Measurements from ENCODE around the gene LMAN2L. TPM values are rescaled to one million over a fixed set of nuclear protein-coding genes. Genes with fewer than 3 reads are reported as not detected.

Gene LMAN2L
- total RNA-seq, 6 donors from 2014 or later: 11.5 to 18.9 (median 15.2) TPM

- DNase-seq (peak in 1 of 2 donors; percentile 68), ATAC-seq (ENCODE audit: low FRiP score in 2 of 2) (peak; percentile 90 to 93)
- peak overlapping the region; percentile 68 to 78 (median 74) for H3K27ac ChIP-seq
- H3K4me3 ChIP-seq: no peak overlapping the region
- H3K4me1 ChIP-seq: peaks cover 4 to 13% (median 8%) of the 10 kb centered on the region in 4 donors
- no peaks in the 10 kb centered on the region for H3K27me3 ChIP-seq
- 38 to 64% methylated on average over 3 of the region's 3 CpGs for WGBS, 2 donors
- no peaks in the 10 kb centered on the region for H3K9me3 ChIP-seq
- H3K36me3 ChIP-seq: no peaks in the 10 kb centered on the region
- TF ChIP-seq POLR2AphosphoS5 (IDR thresholded peaks at IDR 0.05): peak; percentile 30 to 78
- no peak for TF ChIP-seq POLR2A (IDR thresholded peaks at IDR 0.05)
- TF ChIP-seq EP300 (IDR thresholded peaks at IDR 0.05): peak in 1 of 4 donors; percentile 87
These were observed 74.7 kb downstream of the LMAN2L start for GRCh38 chr2:96665083-96665569.

- WGBS, 2 donors: 60 to 64% methylated on average over 3 of the region's 3 CpGs
- DNase-seq (no peak), ATAC-seq (ENCODE audit: low FRiP score in 2 of 2) (no peak)
- no peaks in the 10 kb centered on the region for H3K36me3 ChIP-seq
- H3K4me3 ChIP-seq: no peak overlapping the region
- H3K27me3 ChIP-seq: no peaks in the 10 kb centered on the region
- H3K9me3 ChIP-seq: no peaks in the 10 kb centered on the region
- peak overlapping the region; percentile 47 to 74 (median 64) for H3K27ac ChIP-seq
- no peak for TF ChIP-seq CTCF (IDR thresholded peaks at IDR 0.05)
- no peak for TF ChIP-seq EP300 (IDR thresholded peaks at IDR 0.05)
- no peak for TF ChIP-seq POLR2AphosphoS5 (IDR thresholded peaks at IDR 0.05)
- no peak for TF ChIP-seq POLR2A (IDR thresholded peaks at IDR 0.05)
- peaks cover 4 to 13% (median 8%) of the 10 kb centered on the region in 4 donors for H3K4me1 ChIP-seq
These were observed 75.4 kb downstream of the LMAN2L start for GRCh38 chr2:96664366-96664925.

- Histone ChIP-seq H3K36me3 (no peaks in the 10 kb centered on the region), H3K9me3 (no peaks in the 10 kb centered on the region), H3K27ac (peak overlapping the region in 2 of 4 donors; percentile 59 to 68), H3K4me1 (peaks cover 4 to 13% (median 8%) of the 10 kb centered on the region in 4 donors), H3K27me3 (no peaks in the 10 kb centered on the region), H3K4me3 (no peak overlapping the region)
- TF ChIP-seq POLR2A (IDR thresholded peaks at IDR 0.05): no peak
- ATAC-seq (ENCODE audit: low FRiP score in 2 of 2) (peak; percentile 25 to 68), DNase-seq (peak in 1 of 2 donors; percentile 58)
- 82 to 84% methylated on average over 7 of the region's 7 CpGs for WGBS, 2 donors
These were observed 76.0 kb downstream of the LMAN2L start for GRCh38 chr2:96663829-96664228.

GRCh38 chr2:96663177-96663576, 76.7 kb downstream of the LMAN2L start:
- H3K9me3 ChIP-seq: no peaks in the 10 kb centered on the region
- no peak for TF ChIP-seq CTCF (IDR thresholded peaks at IDR 0.05)
- no peak for TF ChIP-seq EP300 (IDR thresholded peaks at IDR 0.05)
- ATAC-seq (ENCODE audit: low FRiP score in 2 of 2) (peak in 1 of 2 donors; percentile 40), DNase-seq (peak in 1 of 2 donors; percentile 56)
- H3K4me3 ChIP-seq: no peak overlapping the region
- WGBS, 2 donors: 76 to 80% methylated on average over 5 of the region's 5 CpGs
- H3K4me1 ChIP-seq: peaks cover 4 to 13% (median 8%) of the 10 kb centered on the region in 4 donors
- H3K36me3 ChIP-seq: no peaks in the 10 kb centered on the region
- H3K27me3 ChIP-seq: no peaks in the 10 kb centered on the region
- H3K27ac ChIP-seq: peak overlapping the region in 2 of 4 donors; percentile 59 to 68

- Histone ChIP-seq H3K9me3 (no peaks in the 10 kb centered on the region), H3K4me3 (no peak overlapping the region), H3K36me3 (no peaks in the 10 kb centered on the region), H3K27ac (no peak overlapping the region), H3K27me3 (no peaks in the 10 kb centered on the region), H3K4me1 (peaks cover 4 to 13% (median 8%) of the 10 kb centered on the region in 4 donors)
- WGBS, 2 donors: 87 to 95% methylated on average over 9 of the region's 9 CpGs
- ATAC-seq (ENCODE audit: low FRiP score in 2 of 2) (no peak), DNase-seq (no peak)
- TF ChIP-seq POLR2AphosphoS5 (IDR thresholded peaks at IDR 0.05) (no peak), POLR2A (IDR thresholded peaks at IDR 0.05) (no peak), CTCF (IDR thresholded peaks at IDR 0.05) (no peak), EP300 (IDR thresholded peaks at IDR 0.05) (no peak)
These were observed 77.5 kb downstream of the LMAN2L start for GRCh38 chr2:96662360-96662759.

- WGBS, 2 donors: 92 to 94% methylated on average over 6 of the region's 6 CpGs
- no peaks in the 10 kb centered on the region for H3K27me3 ChIP-seq
- DNase-seq (no peak), ATAC-seq (ENCODE audit: low FRiP score in 2 of 2) (no peak)
- TF ChIP-seq EP300 (IDR thresholded peaks at IDR 0.05) (no peak), POLR2AphosphoS5 (IDR thresholded peaks at IDR 0.05) (no peak), POLR2A (IDR thresholded peaks at IDR 0.05) (no peak), CTCF (IDR thresholded peaks at IDR 0.05) (no peak)
- no peak overlapping the region for H3K4me3 ChIP-seq
- no peak overlapping the region for H3K27ac ChIP-seq
- H3K36me3 ChIP-seq: no peaks in the 10 kb centered on the region
- peaks cover 4 to 13% (median 8%) of the 10 kb centered on the region in 4 donors for H3K4me1 ChIP-seq
- H3K9me3 ChIP-seq: no peaks in the 10 kb centered on the region
These were observed 78.5 kb downstream of the LMAN2L start for GRCh38 chr2:96661324-96661723.
